Ovary (tissue), 9 donors: ENCODE measurements around the gene RNF151. TPM values are rescaled to one million over a fixed set of nuclear protein-coding genes. Genes with fewer than 3 reads are reported as not detected.

Experiments
- DNase-seq, 5 donors: peaks; one replicate each; pipeline ENCODE4 v3.0.0-alpha.2; 2019 to 2020
- H3K27ac ChIP-seq, 2 donors: fragments of 200-600 bp; one replicate each; pipeline versions ENCODE4 v1.5.1 to v1.8.0; 2019 to 2022
- H3K27me3 ChIP-seq: fragments of 200-600 bp; one replicate; pipeline ENCODE4 v1.8.0; 2022
- H3K36me3 ChIP-seq: fragments of 200-600 bp; sonication (generic); one replicate; pipeline ENCODE4 v1.5.1; 2019
- H3K4me1 ChIP-seq: one replicate; pipeline ENCODE4 v1.8.1; 2013; ENCODE audit warnings: mild to moderate bottlenecking, moderate library complexity; ENCODE audit not compliant: insufficient read depth
- H3K4me3 ChIP-seq: fragments of 200-600 bp; sonication (generic); one replicate; pipeline ENCODE4 v1.5.1; 2017
- H3K9me3 ChIP-seq, 2 donors: fragments of 200-600 bp in 1 of 2; sonication (generic) in 1 of 2; one replicate each; pipeline versions ENCODE4 v1.5.1 to v1.8.1; 2013 to 2019; ENCODE audit warnings: mild to moderate bottlenecking in 1 of 2, moderate library complexity in 1 of 2
- EP300 ChIP-seq: sonication (generic); formaldehyde crosslinking; IDR thresholded peaks from one replicate; pipeline ENCODE4 v1.6.1; 2017; ENCODE audit warnings: antibody characterized with exemption
- POLR2A ChIP-seq: fragments of 450-650 bp; IDR thresholded peaks from one replicate; pipeline ENCODE4 v1.6.1; 2017; ENCODE audit warnings: antibody characterized with exemption, mild to moderate bottlenecking, moderate library complexity
- WGBS, 3 donors: extraction: QIAGEN DNeasy Blood & Tissue Kit in 1 of 3; methylation state at CpG; one replicate each; pipeline versions ENCODE4 v1.1.5 to v1.1.7; 2013 to 2017; 5-methylcytosine and 5-hydroxymethylcytosine counted together
- intact Hi-C, 4 donors: fragments of 100-400 bp; cut with DNase I; formaldehyde crosslinking; loops; one replicate each; pipeline versions ENCODE4 v1.11.0 to v1.15.1; 2022 to 2023
- polyA plus RNA-seq, 2 donors: library from polyadenylated mRNA; stranded (reverse); fragments of 200-250 nt in 1 of 2; fragments of 350-450 nt in 1 of 2; fragmentation: Illumina TruSeq in 1 of 2; extraction: RNeasy Lipid Tissue Mini Kit (QIAGEN cat#74804) in 1 of 2; gene quantifications; one replicate each; pipeline ENCODE4 v1.2.3, GENCODE V29; 2013 to 2014
- total RNA-seq, 7 donors: library from RNA; depleted of rRNA in 2 of 7; stranded (reverse); fragments of >200 nt in 2 of 7; fragmentation: NEBNext Ultra II Directional in 3 of 7; extraction: Animal tissue kit (Norgen Biotek cat#: 25700) in 3 of 7; gene quantifications; one replicate each; pipeline versions ENCODE4 v1.1.0 to v1.2.4, GENCODE V29; 2016 to 2023
- TF ChIP-seq, protein P1 (sequence below), 3 donors: fragments of 450-650 bp in 2 of 3; fragments of 200-600 bp in 1 of 3; IDR thresholded peaks; one replicate each; pipeline versions ENCODE4 v1.5.1 to v1.8.0; 2016 to 2022; ENCODE audit warnings: antibody characterized with exemption in 3 of 3, mild to moderate bottlenecking in 1 of 3
- donor health status: DM: no; HTN: no; CAD: no; lungs with moderate emphysema.
- donor health status: DM: no; HTN: no; CAD: no.
- donor health status: Bipolar disorder and iron deficiency.
- donor health status: DM: yes; HTN: yes; CAD: no.
- donor health status: DM: no; HTN: no; CAD: no.
- donor health status: DM: yes; HTN: yes; CAD: no.

Gene RNF151
- total and polyA plus RNA-seq, 9 donors = 0.32 TPM; not detected in 8

DNA sequence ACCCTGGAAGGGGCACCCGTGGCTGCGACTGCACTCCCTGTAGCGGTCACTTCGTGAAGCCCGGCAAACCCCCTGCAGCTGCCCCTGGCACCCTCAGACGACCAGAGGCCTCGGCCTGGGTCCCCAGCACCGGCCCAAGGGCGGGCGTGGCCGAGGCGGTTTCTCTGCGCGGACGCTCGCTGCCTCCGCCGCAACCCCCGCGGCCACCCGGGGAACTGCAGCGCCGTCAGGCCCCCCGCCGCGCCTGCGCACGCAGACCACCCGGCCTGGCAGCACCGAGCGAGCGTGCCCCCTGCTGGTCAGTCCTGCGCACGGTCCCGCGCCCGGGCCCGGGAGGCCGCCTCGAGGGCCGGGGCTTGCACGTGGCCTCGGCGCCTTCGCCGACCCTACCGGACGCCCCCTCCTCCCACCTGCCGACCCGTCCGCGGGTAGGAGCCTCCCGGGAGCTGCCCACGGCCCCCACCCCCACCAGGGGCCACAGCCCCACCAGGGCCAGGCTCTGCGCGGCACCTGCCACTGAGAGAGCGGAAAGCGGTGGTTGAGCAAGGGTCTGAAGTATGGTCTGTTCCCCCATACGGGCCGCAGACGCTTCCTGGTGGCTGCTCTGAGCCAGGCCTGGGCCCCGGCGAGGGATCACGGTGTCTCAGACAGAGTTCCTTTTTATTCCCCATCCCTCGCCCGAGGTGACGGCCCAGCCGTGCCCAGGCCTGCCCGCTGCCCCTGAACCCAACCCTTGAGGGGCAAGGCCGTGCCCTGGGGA, 36.9 kb upstream of the RNF151 start:
- Histone ChIP-seq H3K36me3 (no peaks in the 10 kb centered on the region), H3K9me3 (no peaks in the 10 kb centered on the region), H3K27me3 (no peaks in the 10 kb centered on the region), H3K27ac (no peak overlapping the region), H3K4me1 (no peaks in the 10 kb centered on the region), H3K4me3 (peak overlapping the region; percentile 59)
- DNase-seq = peak; percentile 83 to 95 (median 92)
- WGBS, 3 donors = 7 to 17% (median 11%) methylated on average over 47 to 70 of the region's 70 CpGs
- intact Hi-C loops = loop anchor here in 3 of 4 donors (2.0 to 5.0 kb wide), 2 partner anchors 65 to 67 kb away; no protein-coding TSS in a partner anchor
- no peak for TF ChIP-seq EP300
- TF ChIP-seq POLR2A = no peak
- TF ChIP-seq, protein P1, sequence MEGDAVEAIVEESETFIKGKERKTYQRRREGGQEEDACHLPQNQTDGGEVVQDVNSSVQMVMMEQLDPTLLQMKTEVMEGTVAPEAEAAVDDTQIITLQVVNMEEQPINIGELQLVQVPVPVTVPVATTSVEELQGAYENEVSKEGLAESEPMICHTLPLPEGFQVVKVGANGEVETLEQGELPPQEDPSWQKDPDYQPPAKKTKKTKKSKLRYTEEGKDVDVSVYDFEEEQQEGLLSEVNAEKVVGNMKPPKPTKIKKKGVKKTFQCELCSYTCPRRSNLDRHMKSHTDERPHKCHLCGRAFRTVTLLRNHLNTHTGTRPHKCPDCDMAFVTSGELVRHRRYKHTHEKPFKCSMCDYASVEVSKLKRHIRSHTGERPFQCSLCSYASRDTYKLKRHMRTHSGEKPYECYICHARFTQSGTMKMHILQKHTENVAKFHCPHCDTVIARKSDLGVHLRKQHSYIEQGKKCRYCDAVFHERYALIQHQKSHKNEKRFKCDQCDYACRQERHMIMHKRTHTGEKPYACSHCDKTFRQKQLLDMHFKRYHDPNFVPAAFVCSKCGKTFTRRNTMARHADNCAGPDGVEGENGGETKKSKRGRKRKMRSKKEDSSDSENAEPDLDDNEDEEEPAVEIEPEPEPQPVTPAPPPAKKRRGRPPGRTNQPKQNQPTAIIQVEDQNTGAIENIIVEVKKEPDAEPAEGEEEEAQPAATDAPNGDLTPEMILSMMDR (IDR thresholded peaks at IDR 0.05) = peak; percentile 98 to 100 (median 100)

DNA sequence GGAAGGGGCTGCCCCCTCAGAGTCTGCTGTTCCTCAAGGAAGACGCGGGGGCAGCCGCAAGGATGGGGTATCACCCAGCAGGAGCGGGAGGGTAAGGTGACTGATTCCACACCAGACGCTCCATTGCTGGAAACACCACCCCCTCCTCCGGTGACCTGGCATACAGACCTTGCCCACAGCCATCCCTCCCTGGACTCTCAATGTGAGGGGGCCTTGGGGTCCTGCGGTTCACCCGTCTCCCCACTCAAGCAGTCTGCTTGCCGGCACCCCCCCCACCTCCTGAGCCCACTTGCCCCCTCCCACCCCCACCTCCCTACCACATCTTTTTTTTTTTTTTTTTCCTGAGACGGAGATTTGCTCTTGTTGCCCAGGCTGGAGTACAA, 36.3 kb upstream of the RNF151 start:
- no peak overlapping the region for H3K4me3 ChIP-seq
- intact Hi-C loops = no loop called here
- H3K27me3 ChIP-seq = no peaks in the 10 kb centered on the region
- no peaks in the 10 kb centered on the region for H3K9me3 ChIP-seq
- no peaks in the 10 kb centered on the region for H3K36me3 ChIP-seq
- WGBS, 3 donors = 48 to 70% (median 59%) methylated on average over 10 of the region's 10 CpGs
- no peaks in the 10 kb centered on the region for H3K4me1 ChIP-seq
- TF ChIP-seq POLR2A = no peak
- TF ChIP-seq, protein P1 (IDR thresholded peaks at IDR 0.05) = no peak
- TF ChIP-seq EP300 = no peak
- H3K27ac ChIP-seq = no peak overlapping the region
- DNase-seq = no peak

DNA sequence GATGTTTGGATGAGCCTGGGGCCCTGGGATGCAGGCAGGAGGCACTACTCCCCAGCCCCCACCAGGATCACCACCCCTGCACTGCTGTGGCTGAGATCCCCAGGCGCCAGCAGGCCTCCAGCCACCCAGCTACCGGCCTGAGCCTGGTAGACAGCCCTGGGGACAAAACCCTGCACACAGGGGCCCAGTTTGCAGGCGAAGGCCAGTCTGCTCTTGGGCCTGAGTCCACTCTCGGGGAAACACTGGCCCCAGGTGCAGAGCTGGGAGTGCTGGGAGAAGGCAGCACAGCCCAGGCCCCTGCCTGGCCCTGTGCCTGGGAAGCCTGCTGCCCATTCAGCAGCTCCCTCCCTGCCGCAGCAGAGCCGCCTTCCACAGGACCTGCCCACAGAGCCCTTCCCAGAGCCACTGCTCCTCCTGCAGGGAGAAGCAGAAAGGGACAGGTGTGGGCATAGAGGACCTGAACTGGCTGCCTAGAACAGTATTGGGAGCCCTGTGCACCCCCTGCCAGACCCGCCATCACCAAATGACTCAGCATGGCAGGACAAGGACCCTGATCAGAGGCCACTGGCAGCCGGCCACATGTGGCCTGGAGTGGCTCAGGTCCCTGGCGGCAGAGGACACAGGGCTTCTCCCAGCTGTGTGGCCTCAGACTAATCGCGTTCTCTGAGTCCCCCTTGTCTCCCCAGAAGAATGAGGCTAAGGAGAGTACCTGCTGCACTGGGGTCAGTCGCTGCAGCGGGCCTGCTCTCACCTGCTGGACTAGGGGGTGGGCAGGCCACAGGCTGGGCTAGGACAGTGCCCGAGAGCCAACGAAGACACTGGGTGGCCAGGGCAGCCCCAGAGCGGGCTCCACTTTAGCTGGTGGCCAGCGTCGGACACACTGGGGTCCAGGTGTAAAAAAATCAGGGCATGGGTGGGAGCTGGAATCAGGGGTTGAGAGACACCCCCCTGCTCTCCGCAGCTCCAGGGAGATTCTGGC, 34.3 kb upstream of the RNF151 start:
- Histone ChIP-seq H3K27me3 (no peaks in the 10 kb centered on the region), H3K9me3 (no peaks in the 10 kb centered on the region), H3K27ac (no peak overlapping the region), H3K4me1 (no peaks in the 10 kb centered on the region), H3K4me3 (no peak overlapping the region), H3K36me3 (no peaks in the 10 kb centered on the region)
- intact Hi-C loops = no loop called here
- WGBS, 3 donors = 64 to 67% (median 65%) methylated on average over 16 to 19 of the region's 19 CpGs
- TF ChIP-seq POLR2A = no peak
- no peak for TF ChIP-seq EP300
- TF ChIP-seq, protein P1 (IDR thresholded peaks at IDR 0.05) = no peak
- DNase-seq = no peak

DNA sequence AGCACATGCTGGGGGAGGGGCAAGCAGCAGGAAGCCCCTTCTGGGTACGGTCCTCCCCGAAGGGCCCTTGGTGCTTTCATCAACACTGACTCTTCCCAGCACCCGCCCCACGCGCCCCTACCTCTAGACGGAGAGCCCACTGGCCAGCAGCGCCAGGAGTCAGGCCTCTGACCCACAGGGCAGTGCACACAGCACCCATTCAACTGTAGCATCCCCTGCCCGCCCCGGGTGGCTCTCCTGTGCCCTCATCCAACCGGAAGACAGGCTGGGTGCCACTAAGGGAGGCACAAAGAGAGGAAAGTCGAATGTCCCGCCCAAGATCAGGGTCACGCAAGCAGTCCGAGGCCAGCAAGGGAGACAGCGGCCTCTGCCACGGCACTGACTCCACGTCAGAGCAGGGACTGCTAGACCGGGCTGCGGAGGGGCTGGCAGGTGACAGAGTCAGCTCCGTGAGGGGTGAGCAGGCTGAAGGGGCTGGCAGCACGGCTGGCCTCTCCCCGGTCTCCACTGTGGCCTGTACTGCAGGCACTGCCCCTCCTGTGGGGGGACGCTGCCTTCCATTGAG, 33.5 kb upstream of the RNF151 start:
- TF ChIP-seq, protein P1 (IDR thresholded peaks at IDR 0.05) = no peak
- intact Hi-C loops = no loop called here
- H3K4me3 ChIP-seq = no peak overlapping the region

More for the DNA sequence above, 33.5 kb upstream of the RNF151 start:
- no peaks in the 10 kb centered on the region for H3K9me3 ChIP-seq
- WGBS, 3 donors = 55 to 62% (median 60%) methylated on average over 18 to 23 of the region's 23 CpGs
- DNase-seq = no peak
- no peaks in the 10 kb centered on the region for H3K27me3 ChIP-seq
- no peaks in the 10 kb centered on the region for H3K4me1 ChIP-seq
- no peaks in the 10 kb centered on the region for H3K36me3 ChIP-seq
- no peak overlapping the region for H3K27ac ChIP-seq
